Stimulated activated CD4-positive, alpha-beta T cell treated with anti-CD3 and anti-CD28 coated beads, TNF-alpha, amount 100 ng/mL, for 24 hours (primary cell): Measurements from ENCODE around the gene UPK2.

Experiments used
- DNase-seq, 3 experiments: peaks; one replicate each; pipeline ENCODE4 v3.0.0-alpha.2; 2020; ENCODE audit warnings: low read depth in 3 of 3

UPK2 gene

GRCh38 chr11:118956094-118956846 lies at the start of gene UPK2:
Gene UPK2 (plus strand): TSS chr11:118956298. CDS start chr11:118956351, 53 bp downstream.
- DNase-seq: peak; percentile 79 to 89 (median 82)

GRCh38 chr11:118907051-118908042 lies 48.8 kb upstream of the UPK2 start:
- DNase-seq: peak; percentile 81 to 87 (median 86)

- no peak for DNase-seq
Measured at GRCh38 chr11:118908264-118908663, 47.8 kb upstream of the UPK2 start.

GRCh38 chr11:118908901-118909618 lies 47.0 kb upstream of the UPK2 start:
- DNase-seq: no peak

- DNase-seq: no peak
Measured at GRCh38 chr11:118909619-118910308, 46.3 kb upstream of the UPK2 start.

- no peak for DNase-seq
Measured at GRCh38 chr11:118910309-118911112, 45.6 kb upstream of the UPK2 start.

GRCh38 chr11:118911113-118911879 lies 44.8 kb upstream of the UPK2 start:
- no peak for DNase-seq

- DNase-seq: peak; percentile 71 to 83 (median 71)
Measured at GRCh38 chr11:118911880-118912741, 44.0 kb upstream of the UPK2 start.

GRCh38 chr11:118912742-118913410 lies 43.2 kb upstream of the UPK2 start:
- DNase-seq: no peak

- DNase-seq: no peak
Measured at GRCh38 chr11:118913411-118914125, 42.5 kb upstream of the UPK2 start.

GRCh38 chr11:118914178-118914918 lies 41.8 kb upstream of the UPK2 start:
- DNase-seq: peak in 1 of 3 experiments; percentile 71

GRCh38 chr11:118914987-118915386 lies 41.1 kb upstream of the UPK2 start:
- no peak for DNase-seq

GRCh38 chr11:118915396-118915795 lies 40.7 kb upstream of the UPK2 start:
- DNase-seq: no peak

- DNase-seq: no peak
Measured at GRCh38 chr11:118915941-118916841, 39.9 kb upstream of the UPK2 start.

- DNase-seq: no peak
Measured at GRCh38 chr11:118916842-118917388, 39.2 kb upstream of the UPK2 start.
